ENCODE measurements around the gene NOXA1.
A peak's percentile ranks its signal among the peaks of the same experiment; 100 is the strongest.

DNA sequence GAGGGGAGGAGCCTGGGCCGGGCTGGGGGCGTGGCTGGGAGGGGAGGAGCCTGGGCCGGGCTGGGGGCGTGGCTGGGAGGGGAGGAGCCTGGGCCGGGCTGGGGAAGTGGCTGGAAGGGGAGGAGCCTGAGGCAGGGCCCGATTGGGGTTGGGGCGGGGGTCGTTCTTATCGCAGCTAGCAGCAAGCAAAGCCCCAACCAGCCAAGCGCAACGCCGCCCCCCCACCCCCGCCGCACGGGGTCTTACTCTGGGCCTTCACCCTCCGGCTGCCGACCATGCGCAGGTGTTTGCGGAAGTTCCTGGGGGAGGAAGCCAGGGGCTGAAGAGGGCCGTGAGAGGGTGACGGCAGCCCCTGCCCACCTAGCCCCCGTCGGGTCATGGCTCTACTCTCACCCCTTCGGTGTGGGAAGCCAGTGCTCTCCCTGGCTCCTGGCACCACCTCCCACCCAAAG is 31.0 kb downstream of the NOXA1 start:
- TF ChIP-seq FOXA1 (IDR thresholded peaks at IDR 0.05; ENCODE audit: borderline replicate concordance) (no peak), ZNF384 (IDR thresholded peaks at IDR 0.05; ENCODE audit: low read depth, low read length) (no peak), ZNF668 (CRISPR knock-in tag; IDR thresholded peaks at IDR 0.05) (no peak), THRAP3 (IDR thresholded peaks at IDR 0.05; ENCODE audit: borderline replicate concordance) (no peak), ZNF121 (CRISPR knock-in tag; conservative IDR thresholded peaks at IDR 0.05) (no peak), TEAD1 (CRISPR knock-in tag; IDR thresholded peaks at IDR 0.05) (no peak), ZNF175 (CRISPR knock-in tag; IDR thresholded peaks at IDR 0.05; ENCODE audit: low read depth) (no peak), ELF1 (tag; IDR thresholded peaks at IDR 0.05) (no peak), ZNF133 (CRISPR knock-in tag; IDR thresholded peaks at IDR 0.05) (no peak), THAP7 (CRISPR knock-in tag; IDR thresholded peaks at IDR 0.05) (no peak), DLX4 (CRISPR knock-in tag; IDR thresholded peaks at IDR 0.05) (no peak), ZFX (CRISPR knock-in tag; IDR thresholded peaks at IDR 0.05) (peak; percentile 52), FOS (IDR thresholded peaks at IDR 0.05; ENCODE audit: extremely low read depth, insufficient read length) (no peak), FOXJ3 (CRISPR knock-in tag; IDR thresholded peaks at IDR 0.05) (no peak)
